A549 (cell line): ENCODE data around the gene STRN4. TPM values are rescaled to one million over a fixed set of nuclear protein-coding genes. Genes with fewer than 3 reads are reported as not detected.

Experiments used
- ATAC-seq, 2 experiments: fragments of 200-7000 bp in 1 of 2; fragments of >200 bp in 1 of 2; cut with Nextera tagmentation in 1 of 2; cut with Tn5 transposase in 1 of 2; 3 replicates each; pipeline versions ENCODE4 v1.8.0 to v1.9.1; 2018 to 2020; ENCODE audit warnings: mild to moderate bottlenecking in 1 of 2, moderate library complexity in 1 of 2
- CTCF ChIA-PET: fragments of 300-600 bp; sonication (Branson Sonifier 250); formaldehyde crosslinking; extraction: SDS; loops from one replicate; lab custom pipeline; 2021; ENCODE audit warnings: antibody characterized with exemption, inconsistent platforms; lab: Yijun Ruan, JAX
- POLR2A ChIA-PET: fragments of 350-600 bp; formaldehyde crosslinking; extraction: SDS; loops from one replicate; lab custom pipeline; 2021; ENCODE audit warnings: antibody characterized with exemption, inconsistent platforms; lab: Yijun Ruan, JAX
- DNase-seq, 2 experiments: peaks; one replicate each; pipeline versions ENCODE4 v3.0.0 to v3.0.0-alpha.2; 2011 to 2016; ENCODE audit warnings: low read depth in 1 of 2, low spot score in 1 of 2
- FAIRE-seq: peaks from 2 replicates; lab custom pipeline; 2011; peaks lifted over from hg19 to GRCh38; lab: Jason Lieb, UNC
- H3K27ac ChIP-seq, 2 experiments: fragments of >200 bp; sonication (Bioruptor Twin); formaldehyde crosslinking; 3 replicates each; pipeline ENCODE4 v1.5.1; 2016 to 2017
- H3K4me1 ChIP-seq: fragments of >200 bp; sonication (Bioruptor Twin); formaldehyde crosslinking; 3 replicates; pipeline ENCODE4 v1.6.1; 2016
- H3K4me2 ChIP-seq: fragments of >200 bp; sonication (Bioruptor Twin); formaldehyde crosslinking; 3 replicates; pipeline ENCODE4 v1.6.1; 2016
- H3K4me3 ChIP-seq: fragments of >200 bp; sonication (Bioruptor Twin); formaldehyde crosslinking; 3 replicates; pipeline ENCODE4 v1.5.1; 2016
- H3K9me3 ChIP-seq: fragments of >200 bp; sonication (Bioruptor Twin); formaldehyde crosslinking; 3 replicates; pipeline ENCODE4 v1.6.1; 2016
- CBX8 ChIP-seq: fragments of 200-600 bp; sonication (generic); IDR thresholded peaks from 2 replicates; pipeline ENCODE4 v1.6.1; 2016
- CHD2 ChIP-seq: fragments of 150-350 bp; IDR thresholded peaks from 2 replicates; pipeline ENCODE4 v1.6.1; 2014; ENCODE audit warnings: low read length; ENCODE audit not compliant: partially characterized antibody
- E2F6 ChIP-seq: IDR thresholded peaks from 2 replicates; pipeline ENCODE4 v1.6.1; 2012; ENCODE audit warnings: low read depth, borderline replicate concordance
- ESRRA ChIP-seq: fragments of 150-350 bp; IDR thresholded peaks from 2 replicates; pipeline ENCODE4 v1.6.1; 2014; ENCODE audit warnings: mild to moderate bottlenecking, low read length, borderline replicate concordance
- HDAC2 ChIP-seq: fragments of 200-600 bp; sonication (generic); IDR thresholded peaks from 2 replicates; pipeline ENCODE4 v1.6.1; 2016
- HEYL ChIP-seq: fragments of 250-450 bp; sonication (Bioruptor Pico); IDR thresholded peaks from 2 replicates; pipeline ENCODE4 v1.8.0; 2021; ENCODE audit warnings: mild to moderate bottlenecking, moderate library complexity
- HOXA7 ChIP-seq: fragments of 250-450 bp; sonication (Bioruptor Pico); IDR thresholded peaks from 2 replicates; pipeline ENCODE4 v1.5.0; 2020; ENCODE audit warnings: mild to moderate bottlenecking, moderate library complexity
- HOXB5 ChIP-seq: fragments of 250-450 bp; sonication (Bioruptor Pico); IDR thresholded peaks from 2 replicates; pipeline ENCODE4 v1.5.0; 2020; ENCODE audit warnings: mild to moderate bottlenecking, moderate library complexity
- KDM1A ChIP-seq: fragments of 200-600 bp; sonication (generic); IDR thresholded peaks from 2 replicates; pipeline ENCODE4 v1.6.1; 2016; ENCODE audit warnings: low read depth, mild to moderate bottlenecking
- KDM5A ChIP-seq: fragments of 200-600 bp; sonication (generic); IDR thresholded peaks from 2 replicates; pipeline ENCODE4 v1.6.1; 2016; ENCODE audit warnings: antibody characterized with exemption, mild to moderate bottlenecking
- MAFK ChIP-seq: fragments of 450-650 bp; IDR thresholded peaks from 2 replicates; pipeline ENCODE4 v1.6.1; 2014; ENCODE audit not compliant: partially characterized antibody
- MYC ChIP-seq: IDR thresholded peaks from 2 replicates; pipeline ENCODE4 v1.6.1; 2012; ENCODE audit warnings: mild to moderate bottlenecking, inconsistent platforms, low read length, improper control_type of control experiment, borderline replicate concordance
- NR3C1 ChIP-seq: fragments of >200 bp; sonication (Bioruptor Twin); formaldehyde crosslinking; IDR thresholded peaks from 3 replicates; pipeline ENCODE4 v1.6.1; 2017
- PHF8 ChIP-seq: fragments of 200-600 bp; sonication (generic); IDR thresholded peaks from 2 replicates; pipeline ENCODE4 v1.6.1; 2016; ENCODE audit warnings: low read depth, mild to moderate bottlenecking, antibody characterized with exemption, moderate library complexity, borderline replicate concordance
- POLR2AphosphoS2 ChIP-seq: conservative IDR thresholded peaks from 2 replicates; pipeline ENCODE4 v1.6.1; 2012; ENCODE audit warnings: low read length, improper control_type of control experiment, inconsistent platforms
- RAD21 ChIP-seq, 2 experiments: fragments of >200 bp in 1 of 2; sonication (Bioruptor Twin) in 1 of 2; formaldehyde crosslinking in 1 of 2; IDR thresholded peaks in 1 of 2; conservative IDR thresholded peaks in 1 of 2; 2 replicates in 1 of 2; 3 replicates in 1 of 2; pipeline ENCODE4 v1.6.1; 2012 to 2018; ENCODE audit warnings: inconsistent platforms in 1 of 2
- TFCP2L1 ChIP-seq: fragments of 250-450 bp; sonication (Bioruptor Pico); IDR thresholded peaks from 2 replicates; pipeline ENCODE4 v1.5.0; 2021; ENCODE audit warnings: mild to moderate bottlenecking
- TP53 ChIP-seq: fragments of 250-450 bp; sonication (Bioruptor Pico); IDR thresholded peaks from 2 replicates; pipeline ENCODE4 v1.5.0; 2021; ENCODE audit warnings: mild to moderate bottlenecking, moderate library complexity
- WGBS: methylation state at CpG from one replicate; pipeline ENCODE4 v1.1.6; 2017; ENCODE audit errors: missing lambda C conversion rate; 5-methylcytosine and 5-hydroxymethylcytosine counted together
- polyA plus RNA-seq, 4 experiments: library from polyadenylated mRNA; depleted of rRNA in 3 of 4; stranded (reverse); fragments of >200 nt; fragmentation: RNase III in 1 of 4; extraction: RNeasy Plus Mini Kit Qiagen cat#74134 plus additional on column Dnase treatment in 1 of 4; gene quantifications; 2 replicates in 3 of 4; 3 replicates in 1 of 4; pipeline ENCODE4 v1.2.3, GENCODE V29; 2011 to 2017
- TF ChIP-seq, protein P1 (sequence below): fragments of 200-600 bp; sonication (generic); IDR thresholded peaks from 2 replicates; pipeline ENCODE4 v1.6.1; 2016; ENCODE audit warnings: antibody characterized with exemption, mild to moderate bottlenecking, moderate library complexity
- TF ChIP-seq, protein P2 (sequence below): fragments of 150-350 bp; IDR thresholded peaks from 2 replicates; pipeline ENCODE4 v1.6.1; 2014; ENCODE audit warnings: low read depth, mild to moderate bottlenecking, low read length
- TF ChIP-seq, protein P3 (sequence below): fragments of 450-650 bp; IDR thresholded peaks from 2 replicates; pipeline ENCODE4 v1.6.1; 2014; ENCODE audit warnings: antibody characterized with exemption
- TF ChIP-seq, protein P4 (sequence below): IDR thresholded peaks from 2 replicates; pipeline ENCODE4 v1.6.1; 2012

Gene STRN4
- polyA plus RNA-seq, 2 of the 4 experiments (the other 2 are of a cell fraction): 62.8 to 70.0 TPM

- TF ChIP-seq, protein P1, sequence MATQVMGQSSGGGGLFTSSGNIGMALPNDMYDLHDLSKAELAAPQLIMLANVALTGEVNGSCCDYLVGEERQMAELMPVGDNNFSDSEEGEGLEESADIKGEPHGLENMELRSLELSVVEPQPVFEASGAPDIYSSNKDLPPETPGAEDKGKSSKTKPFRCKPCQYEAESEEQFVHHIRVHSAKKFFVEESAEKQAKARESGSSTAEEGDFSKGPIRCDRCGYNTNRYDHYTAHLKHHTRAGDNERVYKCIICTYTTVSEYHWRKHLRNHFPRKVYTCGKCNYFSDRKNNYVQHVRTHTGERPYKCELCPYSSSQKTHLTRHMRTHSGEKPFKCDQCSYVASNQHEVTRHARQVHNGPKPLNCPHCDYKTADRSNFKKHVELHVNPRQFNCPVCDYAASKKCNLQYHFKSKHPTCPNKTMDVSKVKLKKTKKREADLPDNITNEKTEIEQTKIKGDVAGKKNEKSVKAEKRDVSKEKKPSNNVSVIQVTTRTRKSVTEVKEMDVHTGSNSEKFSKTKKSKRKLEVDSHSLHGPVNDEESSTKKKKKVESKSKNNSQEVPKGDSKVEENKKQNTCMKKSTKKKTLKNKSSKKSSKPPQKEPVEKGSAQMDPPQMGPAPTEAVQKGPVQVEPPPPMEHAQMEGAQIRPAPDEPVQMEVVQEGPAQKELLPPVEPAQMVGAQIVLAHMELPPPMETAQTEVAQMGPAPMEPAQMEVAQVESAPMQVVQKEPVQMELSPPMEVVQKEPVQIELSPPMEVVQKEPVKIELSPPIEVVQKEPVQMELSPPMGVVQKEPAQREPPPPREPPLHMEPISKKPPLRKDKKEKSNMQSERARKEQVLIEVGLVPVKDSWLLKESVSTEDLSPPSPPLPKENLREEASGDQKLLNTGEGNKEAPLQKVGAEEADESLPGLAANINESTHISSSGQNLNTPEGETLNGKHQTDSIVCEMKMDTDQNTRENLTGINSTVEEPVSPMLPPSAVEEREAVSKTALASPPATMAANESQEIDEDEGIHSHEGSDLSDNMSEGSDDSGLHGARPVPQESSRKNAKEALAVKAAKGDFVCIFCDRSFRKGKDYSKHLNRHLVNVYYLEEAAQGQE: no peak; the same call in 1 of the 2 replicates
- peak; percentile 45; the same call in 1 of the 2 replicates for TF ChIP-seq TP53
- TF ChIP-seq HEYL (CRISPR knock-in tag): no peak
- TF ChIP-seq MAFK: no peak
- TF ChIP-seq HDAC2: no peak
- TF ChIP-seq ESRRA: no peak
- TF ChIP-seq POLR2AphosphoS2: no peak
- TF ChIP-seq, protein P2, sequence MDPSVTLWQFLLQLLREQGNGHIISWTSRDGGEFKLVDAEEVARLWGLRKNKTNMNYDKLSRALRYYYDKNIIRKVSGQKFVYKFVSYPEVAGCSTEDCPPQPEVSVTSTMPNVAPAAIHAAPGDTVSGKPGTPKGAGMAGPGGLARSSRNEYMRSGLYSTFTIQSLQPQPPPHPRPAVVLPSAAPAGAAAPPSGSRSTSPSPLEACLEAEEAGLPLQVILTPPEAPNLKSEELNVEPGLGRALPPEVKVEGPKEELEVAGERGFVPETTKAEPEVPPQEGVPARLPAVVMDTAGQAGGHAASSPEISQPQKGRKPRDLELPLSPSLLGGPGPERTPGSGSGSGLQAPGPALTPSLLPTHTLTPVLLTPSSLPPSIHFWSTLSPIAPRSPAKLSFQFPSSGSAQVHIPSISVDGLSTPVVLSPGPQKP: no peak
- TF ChIP-seq, protein P3, sequence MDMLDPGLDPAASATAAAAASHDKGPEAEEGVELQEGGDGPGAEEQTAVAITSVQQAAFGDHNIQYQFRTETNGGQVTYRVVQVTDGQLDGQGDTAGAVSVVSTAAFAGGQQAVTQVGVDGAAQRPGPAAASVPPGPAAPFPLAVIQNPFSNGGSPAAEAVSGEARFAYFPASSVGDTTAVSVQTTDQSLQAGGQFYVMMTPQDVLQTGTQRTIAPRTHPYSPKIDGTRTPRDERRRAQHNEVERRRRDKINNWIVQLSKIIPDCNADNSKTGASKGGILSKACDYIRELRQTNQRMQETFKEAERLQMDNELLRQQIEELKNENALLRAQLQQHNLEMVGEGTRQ: no peak
- no peak for TF ChIP-seq KDM5A
- no peak for TF ChIP-seq HOXA7 (CRISPR knock-in tag)
- no peak for TF ChIP-seq CHD2
- no peak for TF ChIP-seq NR3C1
- TF ChIP-seq MYC: peak; percentile 98
- TF ChIP-seq CBX8: no peak
- peak; percentile 20 to 28; a peak in 3 of 5 replicates for TF ChIP-seq RAD21 (conservative IDR thresholded peaks at IDR 0.05 in 1 of 2, IDR thresholded peaks at IDR 0.05 in 1 of 2)
- TF ChIP-seq, all 56 proteins: peak for 18
Observed at GRCh38 chr19:46788262-46788967, 42.2 kb upstream of the STRN4 start, which contains the start of gene SLC1A5 (continued).

- ATAC-seq (peak; percentile 16 to 46), DNase-seq (peak; percentile 79 to 86), FAIRE-seq (no peak)
- under 1% methylated on average over 49 of the region's 80 CpGs for WGBS
- Histone ChIP-seq H3K4me1 (peaks cover 40% of the 10 kb centered on the region), H3K9me3 (no peaks in the 10 kb centered on the region), H3K4me3 (peak overlapping the region; percentile 66), H3K27ac (peak overlapping the region; percentile 96 to 97), H3K4me2 (peak overlapping the region; percentile 88)
- TF ChIP-seq, protein P4, sequence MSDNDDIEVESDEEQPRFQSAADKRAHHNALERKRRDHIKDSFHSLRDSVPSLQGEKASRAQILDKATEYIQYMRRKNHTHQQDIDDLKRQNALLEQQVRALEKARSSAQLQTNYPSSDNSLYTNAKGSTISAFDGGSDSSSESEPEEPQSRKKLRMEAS: peak; percentile 84
- TF ChIP-seq HOXB5 (CRISPR knock-in tag): no peak
- TF ChIP-seq, protein P3: peak; percentile 85
- TF ChIP-seq TFCP2L1 (CRISPR knock-in tag): 0 out of 2 replicates have a peak, but pooled peaks have one; percentile 6
- peak; percentile 43; the same call in 1 of the 2 replicates for TF ChIP-seq E2F6
- TF ChIP-seq PHF8: peak; percentile 9; the same call in 1 of the 2 replicates
- no peak for TF ChIP-seq KDM1A
- ChIA-PET POLR2A (interaction anchor here (0.7 to 3.5 kb wide), 20 partner anchors 8 to 326 kb away, joined by 3 to 78 read pairs (median 4); partner anchors contain the start of gene ZC3H4), CTCF (interaction anchor here (0.6 to 13.9 kb wide), 14 partner anchors 10 to 204 kb away, joined by 3 to 159 read pairs (median 8); no protein-coding TSS in a partner anchor)
Observed at GRCh38 chr19:46787331-46788261, 41.3 kb upstream of the STRN4 start.
